Vagina (tissue), 2 donors: ENCODE measurements around the gene SCYL1.

Source experiments
- CTCF ChIP-seq, 3 experiments: fragments of 450-650 bp in 2 of 3; fragments of 200-600 bp in 1 of 3; sonication (generic) in 1 of 3; IDR thresholded peaks; one replicate each; pipeline ENCODE4 v1.5.1; 2017 to 2019; ENCODE audit warnings: antibody characterized with exemption in 3 of 3, mild to moderate bottlenecking in 2 of 3, moderate library complexity in 2 of 3
- POLR2A ChIP-seq, 2 donors: fragments of 450-650 bp; IDR thresholded peaks; one replicate each; pipeline ENCODE4 v1.6.1; 2017; ENCODE audit warnings: antibody characterized with exemption in 2 of 2, mild to moderate bottlenecking in 2 of 2, moderate library complexity in 2 of 2
- POLR2AphosphoS5 ChIP-seq, 2 donors: sonication (generic); formaldehyde crosslinking; IDR thresholded peaks; one replicate each; pipeline ENCODE4 v1.9.0; 2017; ENCODE audit warnings: antibody characterized with exemption in 2 of 2, mild to moderate bottlenecking in 2 of 2, low read depth in 1 of 2; ENCODE audit not compliant: insufficient read depth in 1 of 2

- TF ChIP-seq CTCF (IDR thresholded peaks at IDR 0.05) (no peak), POLR2A (IDR thresholded peaks at IDR 0.05) (no peak), POLR2AphosphoS5 (IDR thresholded peaks at IDR 0.05; ENCODE audit: insufficient read depth in 1 of 2, low read depth in 1 of 2) (no peak)
Observed at GRCh38 chr11:65569164-65569972, 44.5 kb downstream of the SCYL1 start.
